ELR (cell line): ENCODE data around the gene SLC39A3.

Source experiments
- DNase-seq: peaks from one replicate; pipeline ENCODE4 v3.0.0-alpha.2; 2015; ENCODE audit warnings: low read depth

The SLC39A3 gene

DNA sequence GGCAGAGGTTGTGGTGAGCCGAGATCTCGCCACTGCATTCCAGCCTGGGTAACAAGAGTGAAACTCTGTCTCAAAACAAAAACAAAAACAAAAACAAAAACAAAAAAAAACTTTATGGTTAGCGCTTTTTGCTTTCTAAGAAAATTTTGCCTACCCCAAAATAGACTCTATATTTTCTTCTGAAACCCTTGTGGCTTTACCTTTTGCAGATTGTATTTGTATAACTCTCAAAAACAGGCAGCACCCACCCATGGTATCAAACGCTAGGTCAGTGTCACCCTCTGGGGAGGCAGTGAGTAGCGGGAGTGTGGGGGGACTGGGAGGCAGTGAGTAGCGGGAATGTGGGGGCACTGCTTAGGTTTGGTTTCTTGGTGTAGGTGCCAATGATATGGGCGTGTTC is 7.5 kb upstream of the SLC39A3 start:
- DNase-seq = no peak

DNA sequence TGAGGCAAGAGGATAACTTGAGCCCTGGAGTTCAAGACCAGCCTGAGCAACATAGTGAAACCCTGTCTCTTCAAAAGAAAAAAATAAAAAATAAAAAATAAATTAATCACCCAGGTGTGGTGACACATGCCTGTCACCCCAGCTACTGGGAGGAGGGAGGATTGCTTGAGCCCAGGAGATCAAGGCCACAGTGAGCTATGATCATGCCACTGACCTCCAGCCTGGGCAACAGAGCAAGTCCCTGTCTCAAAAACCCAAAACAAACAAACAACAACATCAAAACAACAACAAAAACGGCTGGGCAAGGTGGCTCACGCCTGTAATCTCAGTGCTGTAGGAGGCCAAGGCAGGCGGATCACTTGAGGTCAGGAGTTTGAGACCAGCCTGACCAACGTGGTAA is 4.3 kb upstream of the SLC39A3 start:
- DNase-seq = no peak

DNA sequence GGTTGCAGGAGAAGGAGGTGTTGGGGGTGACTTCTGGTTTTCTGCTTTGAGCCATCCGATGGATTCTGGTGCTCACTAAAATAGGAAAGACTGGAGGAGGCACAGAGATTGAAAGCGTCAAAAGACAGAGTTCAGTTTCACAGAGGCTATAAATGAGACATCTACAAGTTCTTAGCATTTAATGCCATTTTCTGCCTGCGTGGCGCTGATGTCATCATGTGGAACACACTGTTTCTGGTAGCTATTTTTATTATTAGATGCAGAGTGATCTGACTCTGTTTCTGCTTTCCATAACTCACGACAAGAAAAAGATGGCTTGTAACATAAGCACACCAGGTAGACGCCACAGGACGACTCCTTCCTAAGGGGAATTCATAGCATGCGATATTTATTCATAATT is 3.3 kb upstream of the SLC39A3 start:
- DNase-seq = no peak

- DNase-seq = no peak
Measured at GRCh38 chr19:2740314-2740656, 468 bp upstream of the SLC39A3 start.

DNA sequence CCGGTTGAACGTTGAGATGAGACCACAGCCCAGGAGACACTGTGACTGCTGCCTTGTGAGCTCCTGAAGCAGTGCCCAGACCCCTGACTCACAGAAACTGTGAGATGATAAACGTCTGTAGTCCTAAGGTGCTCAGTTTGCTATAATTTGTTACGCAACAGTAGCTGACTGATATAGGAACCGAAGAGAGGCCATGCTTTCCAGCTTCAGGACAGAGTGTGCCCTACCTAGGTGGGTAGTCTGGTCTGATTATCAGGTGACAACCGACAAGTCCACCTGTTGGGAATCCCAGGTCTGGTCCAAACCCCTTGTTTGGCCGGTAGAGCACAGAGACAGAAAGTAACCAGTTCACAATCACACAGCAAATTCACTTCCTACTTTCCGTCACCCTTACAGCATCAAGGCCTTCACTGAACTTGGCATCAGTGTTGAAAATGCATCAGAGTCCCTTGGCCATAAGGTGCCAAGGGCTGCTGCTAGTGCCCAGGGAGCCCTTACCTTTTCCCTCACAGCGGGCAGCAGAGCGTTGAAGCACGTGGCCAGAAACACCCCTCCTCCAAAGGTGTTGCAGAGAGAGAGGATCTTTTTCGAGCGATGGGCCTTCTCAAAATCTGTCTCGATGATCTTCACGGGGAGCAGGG is 3.1 kb downstream of the SLC39A3 start:
- DNase-seq = no peak

DNA sequence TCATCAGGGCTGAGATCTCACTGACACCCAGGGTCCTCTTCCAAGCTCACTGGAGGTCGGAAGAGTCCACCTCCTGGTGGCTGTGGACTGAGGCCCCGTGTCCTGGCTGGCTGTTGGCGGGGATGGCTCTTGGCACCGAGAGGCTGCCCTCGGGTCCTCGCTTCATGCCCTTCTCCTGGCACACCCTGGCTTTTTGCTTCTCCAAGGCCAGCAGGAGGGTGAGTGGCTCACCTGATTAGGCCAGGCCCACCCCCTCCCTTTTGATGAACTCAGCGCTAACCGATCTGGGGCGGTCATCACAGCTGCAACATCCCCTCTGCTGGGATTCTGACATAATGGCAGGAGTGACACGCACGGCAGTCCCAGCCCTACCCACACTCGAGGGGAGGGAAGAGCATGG is 4.4 kb downstream of the SLC39A3 start:
- DNase-seq = no peak

GRCh38 chr19:2734589-2735288 is 5.1 kb downstream of the SLC39A3 start:
- DNase-seq = no peak

- DNase-seq = no peak
Measured at GRCh38 chr19:2733930-2734588, 5.8 kb downstream of the SLC39A3 start.

DNA sequence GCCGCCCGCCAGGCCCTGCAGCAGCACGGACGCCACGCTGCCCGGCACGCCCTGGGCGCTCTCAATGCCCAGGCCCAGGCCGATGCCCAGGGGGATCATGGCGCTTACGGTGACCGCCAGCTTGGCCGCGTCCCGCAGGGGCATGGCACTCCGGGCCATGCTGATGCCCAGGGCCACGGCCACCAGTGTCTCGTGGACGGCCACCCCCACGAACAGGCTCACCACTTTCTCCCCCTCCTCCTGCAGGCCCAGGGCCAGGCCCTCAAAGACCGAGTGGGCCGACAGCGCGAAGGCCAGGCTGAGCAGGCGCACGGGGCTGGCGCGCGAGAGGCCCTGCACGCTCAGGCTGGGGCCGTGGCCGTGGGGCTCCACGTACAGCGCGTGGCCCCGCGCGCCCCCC is 6.9 kb downstream of the SLC39A3 start:
- DNase-seq = no peak

DNA sequence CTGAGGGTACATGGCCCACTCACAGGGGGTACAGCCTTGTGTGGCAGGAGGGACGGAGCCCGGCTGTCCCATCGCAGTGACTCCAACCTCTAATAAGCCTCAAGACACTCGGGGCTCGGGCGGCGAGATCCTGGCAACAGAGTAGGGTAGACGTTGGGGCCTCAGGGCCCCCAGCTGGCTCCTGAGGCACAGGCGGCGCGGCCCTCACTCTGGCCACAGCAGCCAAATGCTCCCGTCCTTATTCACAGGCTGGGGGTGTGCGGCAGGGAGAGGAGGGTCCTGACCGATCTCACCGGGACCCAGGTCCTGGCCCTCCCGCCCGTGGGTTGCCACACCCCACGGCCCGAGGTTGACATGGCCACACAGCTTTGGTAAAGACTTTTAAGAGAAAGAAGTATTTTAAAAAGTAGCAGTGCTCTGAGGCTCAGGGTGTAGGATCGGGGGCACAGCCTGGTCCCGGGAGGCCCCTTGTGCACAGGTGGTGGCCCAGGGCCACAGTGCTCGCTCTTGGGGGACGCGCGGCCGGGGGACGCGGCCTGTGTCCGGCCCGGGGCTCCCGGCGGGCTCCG is 7.6 kb downstream of the SLC39A3 start:
- DNase-seq = no peak

- DNase-seq = no peak
Measured at GRCh38 chr19:2731181-2731995, 8.4 kb downstream of the SLC39A3 start.

DNA sequence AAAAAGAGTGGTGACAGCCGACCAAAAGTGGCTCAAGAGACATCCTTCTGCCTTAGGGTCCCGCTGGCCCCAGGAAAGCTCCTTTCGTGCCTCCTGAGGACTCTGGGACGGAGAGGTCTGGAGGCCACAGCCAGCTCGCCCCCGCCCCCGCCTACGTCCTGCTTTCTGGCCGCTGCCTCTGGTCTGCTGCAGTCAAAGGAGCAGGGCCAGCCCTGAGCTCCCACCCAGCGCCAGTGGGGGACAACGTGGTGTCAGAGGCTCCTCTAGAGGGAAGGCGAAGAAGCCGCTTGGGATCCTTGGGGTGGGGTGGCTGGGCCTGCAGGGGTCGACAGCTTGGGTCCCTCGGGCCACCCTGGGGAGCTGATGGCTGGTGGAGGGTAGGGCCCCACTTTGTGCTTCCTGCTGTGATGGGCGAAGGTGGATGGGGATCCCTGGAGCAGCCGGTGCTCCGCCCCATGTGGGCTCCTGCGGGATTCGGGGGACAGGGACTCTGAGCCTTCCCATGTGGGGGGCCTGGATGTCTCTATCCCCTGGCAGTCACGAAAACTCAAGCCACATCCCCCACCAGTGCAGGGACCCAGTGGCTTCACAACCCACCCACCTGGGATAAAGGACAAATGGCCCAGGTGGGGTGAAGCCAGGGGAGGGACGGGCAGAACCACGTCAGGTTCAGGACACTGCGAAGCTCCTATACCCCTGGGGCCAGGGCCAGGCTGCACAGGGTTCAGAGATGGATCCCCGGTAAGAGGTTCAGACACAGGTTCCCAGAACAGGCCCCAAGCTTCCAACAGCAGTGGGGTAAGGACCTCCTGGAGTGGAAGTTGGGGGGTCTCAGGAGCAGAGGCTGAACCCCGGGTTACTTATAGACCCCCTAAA is 9.6 kb downstream of the SLC39A3 start:
- DNase-seq = no peak

- no peak for DNase-seq
Measured at GRCh38 chr19:2728783-2729387, 10.9 kb downstream of the SLC39A3 start.

DNA sequence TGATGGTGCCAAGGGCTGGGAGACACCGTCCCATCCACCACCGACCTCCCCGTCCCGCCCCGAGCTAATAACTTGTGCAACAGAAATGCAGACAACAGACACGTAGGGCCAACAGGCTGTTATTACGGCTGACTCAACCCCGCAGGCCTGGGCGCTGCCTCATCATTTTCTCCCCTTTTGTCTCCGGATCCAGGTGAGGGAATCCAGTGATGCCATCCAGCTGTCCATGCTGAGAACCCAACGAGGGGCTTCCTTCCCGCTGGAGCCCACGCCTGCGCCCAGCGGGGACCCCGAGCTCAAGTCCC is 12.2 kb downstream of the SLC39A3 start:
- peak; percentile 45 for DNase-seq

DNA sequence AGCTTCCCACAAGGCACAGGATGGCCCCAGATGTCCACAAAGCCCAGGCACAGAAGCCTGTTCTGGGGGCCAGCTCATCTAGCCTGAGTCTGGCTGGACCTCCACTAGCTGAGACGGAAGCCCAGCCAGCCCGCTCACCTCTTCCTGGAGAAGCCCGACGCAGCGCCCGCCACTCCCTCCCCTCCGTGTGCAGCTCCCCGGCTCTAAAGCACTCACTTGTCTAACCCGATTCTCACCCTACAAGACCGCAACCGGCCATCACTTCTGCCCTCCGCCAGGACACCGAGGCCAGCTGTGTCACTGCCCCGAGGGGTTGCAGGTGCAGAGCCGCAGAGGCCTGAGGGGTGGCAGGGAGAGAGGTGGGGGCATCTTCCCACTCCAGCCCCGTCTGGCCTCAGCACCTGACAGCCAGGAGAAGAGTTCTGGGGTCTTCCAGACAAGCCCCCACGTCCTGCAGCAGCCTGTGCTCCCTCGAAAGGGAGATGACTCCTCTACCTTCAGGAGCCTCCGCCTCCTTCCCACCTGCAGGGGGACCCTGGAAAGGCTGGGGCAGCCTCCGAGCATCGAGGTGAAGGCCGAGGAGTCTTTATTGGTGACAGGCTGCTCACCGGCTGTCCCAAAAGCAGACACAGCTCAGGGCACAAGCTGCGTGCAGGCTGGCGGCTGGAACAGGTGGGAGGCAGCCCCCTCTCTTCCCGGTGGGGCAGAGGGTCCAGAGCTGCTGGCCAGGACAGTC is 12.7 kb downstream of the SLC39A3 start:
- peak; percentile 26 for DNase-seq

GRCh38 chr19:2726160-2726855 is 13.5 kb downstream of the SLC39A3 start:
- DNase-seq = no peak

- DNase-seq = no peak
Measured at GRCh38 chr19:2724148-2724557, 15.7 kb downstream of the SLC39A3 start.

DNA sequence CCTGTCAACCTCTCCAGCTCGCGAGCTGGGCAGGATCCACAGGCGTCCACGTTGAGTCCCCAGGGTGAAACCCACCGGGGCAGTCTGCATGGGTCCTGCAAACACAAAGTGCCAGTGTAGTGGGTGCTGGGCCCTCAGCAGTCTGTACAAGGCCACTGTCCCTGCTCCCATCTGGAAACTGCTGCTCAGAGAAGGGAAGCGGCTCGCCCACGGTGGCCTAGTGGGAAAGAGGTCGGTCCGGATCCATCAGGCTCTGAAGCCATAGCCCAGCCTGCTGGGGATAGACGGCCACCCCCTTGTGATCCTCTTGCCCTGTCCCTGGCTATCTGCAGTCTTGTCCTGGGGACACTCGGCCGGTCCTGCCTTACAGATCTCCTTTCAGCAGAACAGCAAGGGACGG is 16.1 kb downstream of the SLC39A3 start:
- DNase-seq = no peak

DNA sequence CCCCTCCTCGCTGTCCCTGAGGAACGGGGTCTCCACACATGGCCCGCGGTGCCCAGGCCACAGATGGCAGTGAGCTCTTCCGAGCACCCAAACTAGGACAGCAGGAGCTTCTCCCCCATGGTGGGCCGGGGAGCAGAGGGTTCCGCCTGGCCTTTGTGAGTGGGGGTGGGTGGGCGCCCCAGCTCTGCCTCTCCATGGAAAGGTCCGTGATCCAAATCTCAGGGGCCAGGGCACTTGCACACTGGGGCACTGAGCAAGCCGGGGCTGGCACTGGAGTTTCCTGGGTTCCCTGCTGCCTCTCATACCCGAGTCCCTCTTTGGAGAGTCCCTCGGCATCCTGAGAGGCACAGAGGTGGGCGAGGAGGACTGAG is 16.5 kb downstream of the SLC39A3 start:
- no peak for DNase-seq
